ENCODE data around the gene EPB41L5. TPM values are rescaled to one million over a fixed set of nuclear protein-coding genes. Genes with fewer than 3 reads are reported as not detected.
A peak's percentile ranks its signal among the peaks of the same experiment; 100 is the strongest.

EPB41L5 gene
- total RNA-seq, 1 donor from 2014 or later, result 29.4 TPM

DNA sequence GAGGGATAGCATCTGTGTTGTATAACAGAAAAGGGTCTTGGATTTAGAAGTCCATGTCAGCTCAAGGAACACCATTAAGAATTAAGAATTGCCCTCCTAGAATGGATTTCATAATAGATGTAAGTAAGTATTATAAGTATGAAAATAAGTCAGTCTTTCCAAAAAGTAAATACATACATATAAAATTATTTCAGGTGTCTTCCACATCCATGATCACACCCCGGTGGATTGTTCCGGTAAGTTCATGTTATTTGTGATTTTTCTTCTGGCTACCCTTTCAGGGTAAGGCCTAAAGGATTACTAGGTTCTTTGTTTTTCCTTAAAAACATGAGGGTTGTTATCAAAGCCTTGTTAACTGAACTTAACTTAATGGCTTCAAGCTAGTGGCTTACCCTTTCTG lies 154.4 kb downstream of the EPB41L5 start:
- CTCF ChIA-PET, result no interaction called here
- intact Hi-C loops (cut with micrococcal nuclease), result no loop called here
- H3K4me3 Mint-ChIP-seq, result no peak overlapping the region

DNA sequence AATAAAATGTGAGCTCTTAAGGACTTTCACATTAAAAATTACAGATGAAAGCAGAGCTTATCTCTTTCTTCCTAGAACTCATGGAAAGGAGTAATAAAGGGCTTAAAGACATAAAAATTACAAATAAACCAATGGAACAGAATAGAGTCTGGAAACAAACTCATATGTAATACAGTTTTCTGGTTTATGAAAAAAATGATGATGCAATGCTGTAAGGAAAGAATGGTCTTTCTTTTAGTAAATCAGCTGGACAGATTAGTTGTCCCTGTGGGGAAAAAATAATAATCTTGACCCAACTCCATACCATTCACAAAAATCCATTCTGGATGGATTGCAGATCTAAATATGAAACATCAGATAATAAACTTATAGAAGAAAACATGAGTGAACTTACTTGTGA lies 156.1 kb downstream of the EPB41L5 start:
- CTCF ChIA-PET, result interaction anchor here (1.1 kb wide), 1 partner anchor 412 kb away, joined by 4 read pairs; no protein-coding TSS in a partner anchor
- DNase-seq, result no peak
- TF ChIP-seq, protein P1, sequence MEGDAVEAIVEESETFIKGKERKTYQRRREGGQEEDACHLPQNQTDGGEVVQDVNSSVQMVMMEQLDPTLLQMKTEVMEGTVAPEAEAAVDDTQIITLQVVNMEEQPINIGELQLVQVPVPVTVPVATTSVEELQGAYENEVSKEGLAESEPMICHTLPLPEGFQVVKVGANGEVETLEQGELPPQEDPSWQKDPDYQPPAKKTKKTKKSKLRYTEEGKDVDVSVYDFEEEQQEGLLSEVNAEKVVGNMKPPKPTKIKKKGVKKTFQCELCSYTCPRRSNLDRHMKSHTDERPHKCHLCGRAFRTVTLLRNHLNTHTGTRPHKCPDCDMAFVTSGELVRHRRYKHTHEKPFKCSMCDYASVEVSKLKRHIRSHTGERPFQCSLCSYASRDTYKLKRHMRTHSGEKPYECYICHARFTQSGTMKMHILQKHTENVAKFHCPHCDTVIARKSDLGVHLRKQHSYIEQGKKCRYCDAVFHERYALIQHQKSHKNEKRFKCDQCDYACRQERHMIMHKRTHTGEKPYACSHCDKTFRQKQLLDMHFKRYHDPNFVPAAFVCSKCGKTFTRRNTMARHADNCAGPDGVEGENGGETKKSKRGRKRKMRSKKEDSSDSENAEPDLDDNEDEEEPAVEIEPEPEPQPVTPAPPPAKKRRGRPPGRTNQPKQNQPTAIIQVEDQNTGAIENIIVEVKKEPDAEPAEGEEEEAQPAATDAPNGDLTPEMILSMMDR (IDR thresholded peaks at IDR 0.05), result no peak
- no peak overlapping the region for H3K4me3 Mint-ChIP-seq
- ATAC-seq (ENCODE audit: low read depth), result no peak
- no peaks in the 10 kb centered on the region for H3K27me3 Mint-ChIP-seq
- no peaks in the 10 kb centered on the region for H3K4me1 Mint-ChIP-seq
- peaks cover 4% of the 10 kb centered on the region for H3K9me3 Mint-ChIP-seq
- intact Hi-C loops (cut with micrococcal nuclease), result no loop called here
- POLR2A ChIA-PET, result no interaction called here
- no peak overlapping the region for H3K27ac Mint-ChIP-seq
- peaks cover 14% of the 10 kb centered on the region for H3K36me3 Mint-ChIP-seq (ENCODE audit: low read depth)

More for the DNA sequence above, 154.4 kb downstream of the EPB41L5 start:
- Mint-ChIP-seq H3K4me1 (no peaks in the 10 kb centered on the region), H3K27me3 (no peaks in the 10 kb centered on the region), H3K36me3 (ENCODE audit: low read depth) (peaks cover 14% of the 10 kb centered on the region), H3K9me3 (peaks cover 4% of the 10 kb centered on the region), H3K27ac (no peak overlapping the region)
- POLR2A ChIA-PET, result no interaction called here
- ATAC-seq (ENCODE audit: low read depth), result no peak
- no peak for DNase-seq
- TF ChIP-seq, protein P1 (IDR thresholded peaks at IDR 0.05), result no peak

DNA sequence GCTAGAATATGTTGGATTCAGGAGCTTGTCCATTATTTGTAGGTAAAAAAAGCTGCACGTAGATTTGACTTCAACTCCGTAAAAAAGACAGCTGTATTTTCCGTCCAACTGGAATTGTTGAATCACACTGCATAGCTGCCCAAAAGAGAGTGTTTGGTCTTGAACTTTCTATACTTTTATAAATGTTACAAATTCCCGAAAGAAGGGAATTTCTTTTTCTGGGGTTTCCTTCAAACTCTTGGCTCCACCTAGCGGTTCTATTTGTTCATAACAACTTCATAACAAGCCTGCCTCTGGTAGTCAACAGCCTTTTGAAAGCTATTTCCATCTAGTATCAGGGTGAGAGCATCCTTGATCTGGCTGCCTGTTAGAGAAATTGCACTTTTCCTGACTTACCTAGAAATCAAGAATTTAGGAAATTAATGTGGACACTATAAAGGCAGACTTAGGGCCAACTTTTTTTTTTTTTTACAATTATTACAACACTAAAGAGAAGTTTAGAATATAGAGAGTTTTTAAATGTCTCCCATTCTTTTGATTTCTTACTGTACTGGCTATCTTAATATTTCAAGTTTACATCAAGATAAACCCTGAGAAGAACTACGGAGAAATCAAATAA lies 162.2 kb downstream of the EPB41L5 start:
- DNase-seq (no peak), ATAC-seq (ENCODE audit: low read depth) (no peak)
- Mint-ChIP-seq H3K4me1 (peaks cover 50% of the 10 kb centered on the region), H3K4me3 (no peak overlapping the region), H3K9me3 (no peaks in the 10 kb centered on the region), H3K27ac (peak overlapping the region; percentile 47), H3K27me3 (no peaks in the 10 kb centered on the region), H3K36me3 (ENCODE audit: low read depth) (peaks cover 6% of the 10 kb centered on the region)
- intact Hi-C loops (cut with micrococcal nuclease), result loop anchor here (1.0 to 5.0 kb wide), 4 partner anchors 422 to 1988 kb away; partner anchors contain the start of genes C2orf76 and DBI
- TF ChIP-seq, protein P1 (IDR thresholded peaks at IDR 0.05), result peak; percentile 98
- ChIA-PET POLR2A (interaction anchor here (0.6 to 1.2 kb wide), 3 partner anchors 52 to 496 kb away, joined by 3 to 4 read pairs (median 3); partner anchors contain the start of gene TMEM177), CTCF (interaction anchor here (0.7 to 5.3 kb wide), 27 partner anchors 10 to 534 kb away, joined by 3 to 138 read pairs (median 4); partner anchors contain the start of genes EPB41L5, PTPN4 and TMEM185B)

DNA sequence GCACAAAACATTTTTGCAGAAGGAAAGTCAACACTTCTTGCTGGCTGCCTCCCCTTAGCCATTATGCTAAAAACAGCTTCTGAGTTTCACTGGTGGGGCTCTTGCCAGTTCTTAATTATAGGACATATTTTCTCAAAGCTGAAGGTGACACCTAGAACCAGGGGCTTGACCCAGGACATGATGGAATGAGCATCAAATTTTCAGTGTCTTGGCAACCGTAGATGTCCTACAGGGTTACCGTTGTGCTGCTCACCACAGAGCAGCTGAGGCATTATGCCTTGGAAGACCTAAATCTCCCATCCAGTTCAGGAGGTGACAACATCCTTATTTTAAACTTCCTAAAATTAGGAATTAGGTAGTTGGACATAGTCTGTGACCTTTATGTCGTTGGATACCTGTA lies 163.6 kb downstream of the EPB41L5 start:
- POLR2A ChIA-PET, result interaction anchor here (0.6 to 2.6 kb wide), 22 partner anchors 16 to 1579 kb away, joined by 3 to 32 read pairs (median 5); partner anchors contain the start of genes C2orf76, DBI, EPB41L5 and PTPN4
- H3K27me3 Mint-ChIP-seq, result no peaks in the 10 kb centered on the region
- CTCF ChIA-PET, result interaction anchor here (0.7 to 5.3 kb wide), 20 partner anchors 19 to 534 kb away, joined by 3 to 138 read pairs (median 5); partner anchors contain the start of genes PTPN4, RALB and TMEM177
- TF ChIP-seq, protein P1 (IDR thresholded peaks at IDR 0.05), result no peak
- intact Hi-C loops (cut with micrococcal nuclease), result loop anchor here (2.0 to 5.0 kb wide), 3 partner anchors 56 to 1989 kb away; partner anchors contain the start of genes C2orf76 and DBI
- H3K4me1 Mint-ChIP-seq, result peaks cover 54% of the 10 kb centered on the region
- H3K4me3 Mint-ChIP-seq, result peak overlapping the region; percentile 93
- peak overlapping the region; percentile 98 for H3K27ac Mint-ChIP-seq
- H3K9me3 Mint-ChIP-seq, result no peaks in the 10 kb centered on the region
- ATAC-seq (ENCODE audit: low read depth), result no peak
- H3K36me3 Mint-ChIP-seq (ENCODE audit: low read depth), result peaks cover 3% of the 10 kb centered on the region
- DNase-seq, result no peak

Measured in activated B cell treated with CpG ODN at 0.5 μM for 24 hours (primary cell).